ENCODE results near the gene RPS26. TPM values are rescaled to one million over a fixed set of nuclear protein-coding genes. Genes with fewer than 3 reads are reported as not detected.

The RPS26 gene
- total and polyA plus RNA-seq, 9 of the 15 experiments (the other 6 are each of a cell fraction or from before 2014, with no cell fraction given), result 70.2 to 1,589 (median 852) TPM

GRCh38 chr12:56020423-56021184 is 21.1 kb upstream of the RPS26 start, which contains the start of gene IKZF4 (continued):
- TF ChIP-seq ZBTB5 (IDR thresholded peaks at IDR 0.05) (no peak), ZNF280B (CRISPR knock-in tag; IDR thresholded peaks at IDR 0.05) (no peak), SIRT6 (IDR thresholded peaks at IDR 0.05; ENCODE audit: low read depth, low read length) (no peak), NFIX (CRISPR knock-in tag; IDR thresholded peaks at IDR 0.05; ENCODE audit: low read depth) (no peak), BCLAF1 (IDR thresholded peaks at IDR 0.05; ENCODE audit: borderline replicate concordance in 1 of 2, control insufficient read depth in 1 of 2, low read depth in 2 of 2, low read length in 1 of 2) (no peak), RHOXF2B (CRISPR knock-in tag; conservative IDR thresholded peaks at IDR 0.05) (no peak), DIDO1 (tag; IDR thresholded peaks at IDR 0.05; ENCODE audit: low read depth) (no peak), ZNF764 (CRISPR knock-in tag; IDR thresholded peaks at IDR 0.05; ENCODE audit: low read depth) (no peak), SMARCA5 (IDR thresholded peaks at IDR 0.05) (no peak), NR2C1 (IDR thresholded peaks at IDR 0.05) (peak; percentile 77), NR2C1 (tag; IDR thresholded peaks at IDR 0.05) (peak; percentile 65), CHD2 (IDR thresholded peaks at IDR 0.05; ENCODE audit: low read depth, low read length) (peak; percentile 47), E2F4 (CRISPR knock-in tag; IDR thresholded peaks at IDR 0.05; ENCODE audit: low read depth) (no peak), PML (IDR thresholded peaks at IDR 0.05; ENCODE audit: low read length) (no peak), MCM7 (IDR thresholded peaks at IDR 0.05) (no peak), ZNF644 (tag; IDR thresholded peaks at IDR 0.05; ENCODE audit: low read depth) (no peak), ZNF143 (CRISPR knock-in tag; IDR thresholded peaks at IDR 0.05) (no peak), PKNOX1 (IDR thresholded peaks at IDR 0.05) (peak; percentile 79), KAT8 (IDR thresholded peaks at IDR 0.05; ENCODE audit: low read depth) (no peak), ETV6 (IDR thresholded peaks at IDR 0.05; ENCODE audit: borderline replicate concordance in 1 of 2, low read depth in 2 of 2, low read length in 1 of 2) (no peak), ETV6 (CRISPR knock-in tag; IDR thresholded peaks at IDR 0.05; ENCODE audit: borderline replicate concordance) (no peak)
